ENCODE data around the gene UBXN7. TPM values are rescaled to one million over a fixed set of nuclear protein-coding genes. Genes with fewer than 3 reads are reported as not detected.

UBXN7 gene
- total and polyA plus RNA-seq, 2 of the 4 experiments (the other 2 are of a cell fraction): 8.6 to 16.1 TPM

DNA sequence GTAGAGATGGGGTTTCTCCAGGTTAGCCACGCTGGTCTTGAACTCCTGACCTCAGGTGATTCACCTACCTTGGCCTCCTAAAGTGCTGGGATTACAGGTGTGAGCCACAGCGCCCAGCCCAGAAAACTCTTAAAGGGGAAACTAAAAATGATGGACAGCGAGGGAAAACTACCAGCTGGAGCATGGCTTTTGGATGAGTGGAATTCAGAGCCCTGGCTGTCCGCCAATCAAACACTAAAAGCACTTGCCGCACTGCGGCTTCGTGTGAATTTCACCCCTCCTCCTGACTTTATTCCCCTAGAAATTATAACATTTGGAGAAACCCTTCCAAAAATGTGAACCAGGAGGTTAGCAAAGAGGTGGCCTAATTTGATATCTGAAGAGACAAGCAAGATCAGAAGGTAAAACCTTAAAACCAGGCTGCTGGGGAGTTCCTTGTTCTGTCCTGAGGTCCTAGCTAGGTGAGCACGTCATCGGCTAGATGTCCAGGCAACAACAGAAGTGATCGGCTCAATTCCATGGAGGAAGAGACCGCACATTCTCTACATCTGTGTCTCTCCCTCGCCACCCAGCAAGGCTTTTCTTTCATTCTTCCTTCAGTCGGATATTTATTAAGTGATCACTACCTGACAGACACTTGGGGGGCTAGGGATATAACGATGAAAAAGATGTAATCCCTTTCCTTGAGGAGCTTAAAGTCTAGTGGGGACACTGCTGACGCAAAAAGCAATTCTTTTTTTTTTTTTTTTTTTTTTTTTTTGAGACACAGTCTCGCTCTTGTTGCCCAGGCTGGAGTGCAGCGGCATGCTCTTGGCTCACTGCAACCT, 95.7 kb downstream of the UBXN7 start:
- no peak overlapping the region for H4K91ac ChIP-seq (ENCODE audit: insufficient read depth, low read depth, low read length)
- no peak overlapping the region for H3K23ac ChIP-seq (ENCODE audit: low read depth, low read length)
- no peak overlapping the region for H3K27ac ChIP-seq (ENCODE audit: insufficient read depth, low read length)
- H3K18ac ChIP-seq (ENCODE audit: low read depth, low read length): no peak overlapping the region
- H3K56ac ChIP-seq (ENCODE audit: extremely low read depth, insufficient read depth, low read length): no peak overlapping the region
- H4K20me1 ChIP-seq (ENCODE audit: insufficient read depth, low read length): no peaks in the 10 kb centered on the region
- WGBS, 2 experiments (ENCODE audit: extremely low coverage in 2 of 2, insufficient read length in 1 of 2): 93% methylated on average over 3 of the region's 17 CpGs; no CpG with 5 or more reads in 1 of the 2 experiments
- POLR2A ChIA-PET (ENCODE audit: unreplicated experiment): no interaction called here
- intact Hi-C loops (cut with micrococcal nuclease) (no loop called here), dilution Hi-C loops (cut with HindIII; ENCODE audit: low sequenced_read_pairs, unreplicated experiment) (no loop called here), in situ Hi-C loops (cut with MboI; ENCODE audit: low sequenced_read_pairs) (no loop called here)
- no peak overlapping the region for H4K5ac ChIP-seq (ENCODE audit: low read depth, low read length)
- peaks cover 3% of the 10 kb centered on the region for H3K9me1 ChIP-seq (ENCODE audit: insufficient read depth, low read length)
- H3K79me1 ChIP-seq (ENCODE audit: low read depth in 1 of 2, low read length in 2 of 2): no peaks in the 10 kb centered on the region
- H2BK15ac ChIP-seq (ENCODE audit: low read depth, low read length): no peak overlapping the region
- H2BK5ac ChIP-seq (ENCODE audit: low read depth, low read length, poor library complexity, severe bottlenecking): no peak overlapping the region
- ATAC-seq (ENCODE audit: low read depth) (no peak), DNase-seq (no peak)
- H3K14ac ChIP-seq (replicated peaks; ENCODE audit: low read depth, low read length): no peak overlapping the region
- TF ChIP-seq USF2 (IDR thresholded peaks at IDR 0.05; ENCODE audit: low read depth, low read length) (no peak), SMC3 (IDR thresholded peaks at IDR 0.05; ENCODE audit: low read depth, low read length) (no peak), POLR2A (IDR thresholded peaks at IDR 0.05; ENCODE audit: low read depth, low read length) (no peak), MXI1 (IDR thresholded peaks at IDR 0.05; ENCODE audit: borderline replicate concordance, low read depth, low read length) (no peak), RCOR1 (IDR thresholded peaks at IDR 0.05; ENCODE audit: insufficient replicate concordance, low read length) (no peak), CHD1 (IDR thresholded peaks at IDR 0.05; ENCODE audit: low read depth, low read length) (no peak), FOS (IDR thresholded peaks at IDR 0.05; ENCODE audit: low read depth, low read length) (no peak), CTCF (conservative IDR thresholded peaks at IDR 0.05; ENCODE audit: low read depth, low read length) (no peak), NFE2L2 (IDR thresholded peaks at IDR 0.05; ENCODE audit: low read depth, low read length) (no peak), MAZ (IDR thresholded peaks at IDR 0.05; ENCODE audit: borderline replicate concordance, low read depth, low read length) (no peak), CEBPB (IDR thresholded peaks at IDR 0.05; ENCODE audit: low read depth, low read length) (no peak), MAFK (IDR thresholded peaks at IDR 0.05; ENCODE audit: low read depth, low read length) (no peak), RAD21 (IDR thresholded peaks at IDR 0.05; ENCODE audit: low read length) (no peak), RFX5 (IDR thresholded peaks at IDR 0.05; ENCODE audit: low read depth, low read length) (no peak), BHLHE40 (IDR thresholded peaks at IDR 0.05; ENCODE audit: low read depth, low read length) (no peak)
- TF ChIP-seq, protein P1, sequence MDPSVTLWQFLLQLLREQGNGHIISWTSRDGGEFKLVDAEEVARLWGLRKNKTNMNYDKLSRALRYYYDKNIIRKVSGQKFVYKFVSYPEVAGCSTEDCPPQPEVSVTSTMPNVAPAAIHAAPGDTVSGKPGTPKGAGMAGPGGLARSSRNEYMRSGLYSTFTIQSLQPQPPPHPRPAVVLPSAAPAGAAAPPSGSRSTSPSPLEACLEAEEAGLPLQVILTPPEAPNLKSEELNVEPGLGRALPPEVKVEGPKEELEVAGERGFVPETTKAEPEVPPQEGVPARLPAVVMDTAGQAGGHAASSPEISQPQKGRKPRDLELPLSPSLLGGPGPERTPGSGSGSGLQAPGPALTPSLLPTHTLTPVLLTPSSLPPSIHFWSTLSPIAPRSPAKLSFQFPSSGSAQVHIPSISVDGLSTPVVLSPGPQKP (IDR thresholded peaks at IDR 0.05; ENCODE audit: borderline replicate concordance, low read depth, low read length): no peak
- CTCF ChIA-PET: no interaction called here
- H2AFZ ChIP-seq (replicated peaks; ENCODE audit: low read length, poor library complexity): no peak overlapping the region
- H3K4ac ChIP-seq (ENCODE audit: low read depth, low read length): no peak overlapping the region
- no peak overlapping the region for H2AK5ac ChIP-seq (ENCODE audit: low read depth, low read length)
- no peak overlapping the region for H3K4me2 ChIP-seq (ENCODE audit: low read depth, low read length)
- H3K36me3 ChIP-seq (ENCODE audit: control insufficient read depth, insufficient read depth, low read length): no peaks in the 10 kb centered on the region
- no peaks in the 10 kb centered on the region for H3K4me1 ChIP-seq (ENCODE audit: control insufficient read depth, insufficient read depth, low read length)
- H3K4me3 ChIP-seq (ENCODE audit: insufficient read depth, low read depth, low read length): no peak overlapping the region
- H2BK20ac ChIP-seq (ENCODE audit: low read depth, low read length): no peak overlapping the region
- H3K9ac ChIP-seq (ENCODE audit: low read depth, low read length): no peak overlapping the region
- no peak overlapping the region for H4K8ac ChIP-seq (ENCODE audit: low read depth in 2 of 2, low read length in 2 of 2)
- H2BK120ac ChIP-seq (ENCODE audit: low read depth, low read length): no peak overlapping the region
- no peak overlapping the region for H2AK9ac ChIP-seq (replicated peaks; ENCODE audit: low read depth, low read length, poor library complexity)
- H3K27me3 ChIP-seq (ENCODE audit: control insufficient read depth, insufficient read depth, low read length): no peaks in the 10 kb centered on the region
- no TSS peak for BruUV-seq (replicated peaks)
- no peaks in the 10 kb centered on the region for H3K9me3 ChIP-seq (ENCODE audit: control insufficient read depth, insufficient read depth, low read length)
